HepG2 (cell line): ENCODE results near the gene PIM3. TPM values are rescaled to one million over a fixed set of nuclear protein-coding genes. Genes with fewer than 3 reads are reported as not detected.

Experiments
- ATF1 ChIP-seq: IDR thresholded peaks from 2 replicates; pipeline ENCODE4 v1.6.1; 2016; ENCODE audit warnings: mild to moderate bottlenecking, control low read depth
- CHD2 ChIP-seq: IDR thresholded peaks from 2 replicates; pipeline ENCODE4 v1.6.1; 2011; ENCODE audit warnings: low read depth, low read length, improper control_type of control experiment
- EP300 ChIP-seq, 3 experiments: sonication (generic) in 1 of 3; formaldehyde crosslinking in 1 of 3; IDR thresholded peaks; 2 replicates each; pipeline versions ENCODE4 v1.5.1 to v1.6.1; 2011 to 2020; ENCODE audit warnings: low read depth in 2 of 3, low read length in 2 of 3, borderline replicate concordance in 1 of 3, improper control_type of control experiment in 1 of 3, mild to moderate bottlenecking in 1 of 3, missing genetic modification reagents in 1 of 3, moderate library complexity in 1 of 3
- HNRNPUL1 ChIP-seq: fragments of 200-400 bp; formaldehyde crosslinking; IDR thresholded peaks from 2 replicates; pipeline ENCODE4 v1.6.1; 2017; ENCODE audit warnings: low read depth, mild to moderate bottlenecking, low read length, moderate library complexity
- PAWR ChIP-seq: sonication (generic); formaldehyde crosslinking; IDR thresholded peaks from 2 replicates; pipeline ENCODE4 v1.4.0; 2020; ENCODE audit warnings: missing genetic modification reagents, mild to moderate bottlenecking, borderline replicate concordance
- RNF219 ChIP-seq: sonication (generic); formaldehyde crosslinking; IDR thresholded peaks from 2 replicates; pipeline ENCODE4 v1.5.0; 2020; ENCODE audit warnings: mild to moderate bottlenecking, missing genetic modification reagents
- SMAD1 ChIP-seq: sonication (generic); formaldehyde crosslinking; IDR thresholded peaks from 2 replicates; pipeline ENCODE4 v1.4.0; 2020; ENCODE audit warnings: missing genetic modification reagents, low read depth, mild to moderate bottlenecking, borderline replicate concordance
- ZBED4 ChIP-seq: sonication (generic); formaldehyde crosslinking; IDR thresholded peaks from 2 replicates; pipeline ENCODE4 v1.4.0; 2020; ENCODE audit warnings: missing genetic modification reagents, borderline replicate concordance
- ZHX2 ChIP-seq, 2 experiments: sonication (generic) in 1 of 2; formaldehyde crosslinking in 1 of 2; IDR thresholded peaks; 2 replicates each; pipeline versions ENCODE4 v1.6.1 to v1.9.0; 2014 to 2022; ENCODE audit warnings: antibody characterized with exemption in 1 of 2, borderline replicate concordance in 1 of 2, inconsistent platforms in 1 of 2, low read depth in 1 of 2, missing genetic modification reagents in 1 of 2
- ZNF430 ChIP-seq: sonication (generic); formaldehyde crosslinking; IDR thresholded peaks from 2 replicates; pipeline ENCODE4 v1.9.0; 2021; ENCODE audit warnings: mild to moderate bottlenecking, missing genetic modification reagents
- ZNF563 ChIP-seq: sonication (generic); formaldehyde crosslinking; IDR thresholded peaks from 2 replicates; pipeline ENCODE4 v1.8.0; 2022; ENCODE audit warnings: mild to moderate bottlenecking, moderate library complexity, missing genetic modification reagents
- polyA plus RNA-seq, 8 experiments: library from polyadenylated mRNA; depleted of rRNA in 3 of 8; stranded (reverse) in 7 of 8; unstranded in 1 of 8; fragments of >200 nt; fragmentation: Illumina TruSeq in 4 of 8; extraction: Trizol in 4 of 8; gene quantifications; 2 replicates each; pipeline versions ENCODE4 v1.2.1 to v1.2.3, GENCODE V29; 2011 to 2016; ENCODE audit warnings: low read depth in 4 of 8, missing spikeins in 1 of 8, mixed read lengths in 1 of 8; ENCODE audit not compliant: insufficient read depth in 1 of 8
- total RNA-seq, 5 experiments: library from RNA; depleted of rRNA; stranded (reverse); fragments of >200 nt; fragmentation: Illumina TruSeq; extraction: Trizol; gene quantifications; 2 replicates each; pipeline ENCODE4 v1.2.3, GENCODE V29; 2016; ENCODE audit warnings: low read depth in 1 of 5

PIM3 gene
- total and polyA plus RNA-seq, 2 of the 13 experiments (the other 11 are each of a cell fraction or from before 2014, with no cell fraction given), result 21.6 to 31.2 TPM

- TF ChIP-seq ZHX2 (IDR thresholded peaks at IDR 0.05; ENCODE audit: low read depth) (peak; percentile 93), ZHX2 (CRISPR knock-in tag; IDR thresholded peaks at IDR 0.05; ENCODE audit: borderline replicate concordance) (no peak), PAWR (CRISPR knock-in tag) (no peak), SMAD1 (peak; percentile 50; the same call in 1 of the 2 replicates), EP300 (IDR thresholded peaks at IDR 0.05; ENCODE audit: low read depth in 2 of 2, low read length in 2 of 2) (no peak), EP300 (CRISPR knock-in tag; IDR thresholded peaks at IDR 0.05; ENCODE audit: borderline replicate concordance) (no peak), ZNF563 (peak; percentile 78; the same call in 1 of the 2 replicates), ZBED4 (peak; percentile 59; the same call in 1 of the 2 replicates), CHD2 (no peak), RNF219 (CRISPR knock-in tag) (no peak; the same call in 1 of the 2 replicates), HNRNPUL1 (no peak), ZNF430 (CRISPR knock-in tag) (0 out of 2 replicates have a peak, but pooled peaks have one; percentile 28), ATF1 (no peak)
Measured at GRCh38 chr22:49917974-49918910, 42.3 kb upstream of the PIM3 start, which contains the start of the genes ALG12 and CRELD2 (continued).
